ENCODE results near the gene ATP6V1C2. TPM values are rescaled to one million over a fixed set of nuclear protein-coding genes. Genes with fewer than 3 reads are reported as not detected.
"Not testable (repeated sequence)": the region's sequence is repeated elsewhere in the genome, so short reads cannot be mapped to it uniquely, and the experiment has no call there.

ATP6V1C2 gene
- total RNA-seq, 1 donor from 2014 or later: 0.14 TPM

- TF ChIP-seq CTCF (IDR thresholded peaks at IDR 0.05; ENCODE audit: insufficient read depth, low read depth, low read length): no peak
- no peak for TF ChIP-seq EZH2 (IDR thresholded peaks at IDR 0.05; ENCODE audit: insufficient read depth, low read length)
- H3K36me3 Mint-ChIP-seq (ENCODE audit: low read depth, unreplicated experiment): peaks cover 5% of the 10 kb centered on the region
- no peak for DNase-seq (ENCODE audit: low read depth)
- FAIRE-seq: no peak
- Histone ChIP-seq H3K36me3 (ENCODE audit: insufficient read depth, low read length) (peaks cover 51% of the 10 kb centered on the region), H3K4me2 (ENCODE audit: low read length) (no peak overlapping the region), H2AFZ (ENCODE audit: low read depth, low read length) (no peak overlapping the region), H3K9me3 (ENCODE audit: insufficient read depth, low read depth, low read length) (no peaks in the 10 kb centered on the region), H3K79me2 (ENCODE audit: insufficient read depth, low read length) (peaks cover 90% of the 10 kb centered on the region), H3K27ac (ENCODE audit: low read depth, low read length) (no peak overlapping the region), H3K9ac (ENCODE audit: low read length) (no peak overlapping the region), H3K4me3 (ENCODE audit: insufficient read depth, low read depth, low read length) (no peak overlapping the region), H3K4me1 (ENCODE audit: insufficient read depth, low read length) (no peaks in the 10 kb centered on the region), H4K20me1 (ENCODE audit: insufficient read depth, low read length) (peaks cover 88% of the 10 kb centered on the region), H3K27me3 (ENCODE audit: insufficient read depth, low read length) (no peaks in the 10 kb centered on the region)
- H3K27me3 Mint-ChIP-seq (ENCODE audit: low read depth, unreplicated experiment): no peaks in the 10 kb centered on the region
- H3K27ac Mint-ChIP-seq (ENCODE audit: unreplicated experiment): no peak overlapping the region
- no peak overlapping the region for H3K4me3 Mint-ChIP-seq (ENCODE audit: unreplicated experiment)
- no peaks in the 10 kb centered on the region for H3K9me3 Mint-ChIP-seq (ENCODE audit: unreplicated experiment)
- peaks cover 5% of the 10 kb centered on the region for H3K4me1 Mint-ChIP-seq (ENCODE audit: low read depth, unreplicated experiment)
Measured at GRCh38 chr2:10798783-10799182, 77.4 kb downstream of the ATP6V1C2 start.

GRCh38 chr2:10800163-10800562 is 78.7 kb downstream of the ATP6V1C2 start:
- H3K27ac Mint-ChIP-seq (ENCODE audit: unreplicated experiment): no peak overlapping the region
- Histone ChIP-seq H3K36me3 (ENCODE audit: insufficient read depth, low read length) (peaks cover 44% of the 10 kb centered on the region), H3K9ac (ENCODE audit: low read length) (no peak overlapping the region), H3K4me1 (ENCODE audit: insufficient read depth, low read length) (no peaks in the 10 kb centered on the region), H3K79me2 (ENCODE audit: insufficient read depth, low read length) (peaks cover 89% of the 10 kb centered on the region), H3K27me3 (ENCODE audit: insufficient read depth, low read length) (no peaks in the 10 kb centered on the region), H3K4me3 (ENCODE audit: insufficient read depth, low read depth, low read length) (no peak overlapping the region), H3K4me2 (ENCODE audit: low read length) (no peak overlapping the region), H4K20me1 (ENCODE audit: insufficient read depth, low read length) (peaks cover 81% of the 10 kb centered on the region), H2AFZ (ENCODE audit: low read depth, low read length) (no peak overlapping the region), H3K27ac (ENCODE audit: low read depth, low read length) (no peak overlapping the region), H3K9me3 (ENCODE audit: insufficient read depth, low read depth, low read length) (no peaks in the 10 kb centered on the region)
- TF ChIP-seq EZH2 (IDR thresholded peaks at IDR 0.05; ENCODE audit: insufficient read depth, low read length) (no peak), CTCF (IDR thresholded peaks at IDR 0.05; ENCODE audit: insufficient read depth, low read depth, low read length) (no peak)
- no peaks in the 10 kb centered on the region for H3K27me3 Mint-ChIP-seq (ENCODE audit: low read depth, unreplicated experiment)
- no peaks in the 10 kb centered on the region for H3K9me3 Mint-ChIP-seq (ENCODE audit: unreplicated experiment)
- DNase-seq (ENCODE audit: low read depth): no peak
- FAIRE-seq: no peak
- peaks cover 5% of the 10 kb centered on the region for H3K4me1 Mint-ChIP-seq (ENCODE audit: low read depth, unreplicated experiment)
- H3K4me3 Mint-ChIP-seq (ENCODE audit: unreplicated experiment): no peak overlapping the region
- peaks cover 5% of the 10 kb centered on the region for H3K36me3 Mint-ChIP-seq (ENCODE audit: low read depth, unreplicated experiment)

GRCh38 chr2:10802657-10803056 is 81.2 kb downstream of the ATP6V1C2 start:
- Mint-ChIP-seq H3K4me1 (ENCODE audit: low read depth, unreplicated experiment) (peaks cover 5% of the 10 kb centered on the region), H3K27me3 (ENCODE audit: low read depth, unreplicated experiment) (no peaks in the 10 kb centered on the region), H3K36me3 (ENCODE audit: low read depth, unreplicated experiment) (no peaks in the 10 kb centered on the region), H3K9me3 (ENCODE audit: unreplicated experiment) (no peaks in the 10 kb centered on the region), H3K27ac (ENCODE audit: unreplicated experiment) (no peak overlapping the region), H3K4me3 (ENCODE audit: unreplicated experiment) (no peak overlapping the region)
- no peak overlapping the region for H3K4me2 ChIP-seq (ENCODE audit: low read length)
- H3K4me3 ChIP-seq (ENCODE audit: insufficient read depth, low read depth, low read length): no peak overlapping the region
- no peak overlapping the region for H2AFZ ChIP-seq (ENCODE audit: low read depth, low read length)
- no peaks in the 10 kb centered on the region for H3K9me3 ChIP-seq (ENCODE audit: insufficient read depth, low read depth, low read length)
- H4K20me1 ChIP-seq (ENCODE audit: insufficient read depth, low read length): peaks cover 79% of the 10 kb centered on the region
- peaks cover 86% of the 10 kb centered on the region for H3K79me2 ChIP-seq (ENCODE audit: insufficient read depth, low read length)
- no peaks in the 10 kb centered on the region for H3K4me1 ChIP-seq (ENCODE audit: insufficient read depth, low read length)
- DNase-seq (ENCODE audit: low read depth) (no peak), FAIRE-seq (no peak)
- no peaks in the 10 kb centered on the region for H3K27me3 ChIP-seq (ENCODE audit: insufficient read depth, low read length)
- no peak overlapping the region for H3K9ac ChIP-seq (ENCODE audit: low read length)
- H3K36me3 ChIP-seq (ENCODE audit: insufficient read depth, low read length): peaks cover 25% of the 10 kb centered on the region
- no peak for TF ChIP-seq CTCF (IDR thresholded peaks at IDR 0.05; ENCODE audit: insufficient read depth, low read depth, low read length)
- H3K27ac ChIP-seq (ENCODE audit: low read depth, low read length): no peak overlapping the region

- H3K4me3 Mint-ChIP-seq (ENCODE audit: unreplicated experiment); H3K4me3 ChIP-seq (ENCODE audit: insufficient read depth, low read depth, low read length); H3K27me3 Mint-ChIP-seq (ENCODE audit: low read depth, unreplicated experiment); H3K27ac Mint-ChIP-seq (ENCODE audit: unreplicated experiment); H3K9me3 Mint-ChIP-seq (ENCODE audit: unreplicated experiment); H3K27ac ChIP-seq (ENCODE audit: low read depth, low read length); DNase-seq (ENCODE audit: low read depth); H2AFZ ChIP-seq (ENCODE audit: low read depth, low read length); FAIRE-seq; H3K27me3 ChIP-seq (ENCODE audit: insufficient read depth, low read length); H3K9ac ChIP-seq (ENCODE audit: low read length); H3K9me3 ChIP-seq (ENCODE audit: insufficient read depth, low read depth, low read length); H3K36me3 ChIP-seq (ENCODE audit: insufficient read depth, low read length); H3K36me3 Mint-ChIP-seq (ENCODE audit: low read depth, unreplicated experiment); H3K4me2 ChIP-seq (ENCODE audit: low read length): not testable (repeated sequence)
- peaks cover 15% of the 10 kb centered on the region for H3K4me1 Mint-ChIP-seq (ENCODE audit: low read depth, unreplicated experiment)
- Histone ChIP-seq H3K4me1 (ENCODE audit: insufficient read depth, low read length) (peaks cover 14% of the 10 kb centered on the region), H4K20me1 (ENCODE audit: insufficient read depth, low read length) (peaks cover 81% of the 10 kb centered on the region), H3K79me2 (ENCODE audit: insufficient read depth, low read length) (peaks cover 86% of the 10 kb centered on the region)
Measured at GRCh38 chr2:10805990-10806389, 84.6 kb downstream of the ATP6V1C2 start.
